ENCODE measurements around the gene IFT57.

Gene IFT57

DNA sequence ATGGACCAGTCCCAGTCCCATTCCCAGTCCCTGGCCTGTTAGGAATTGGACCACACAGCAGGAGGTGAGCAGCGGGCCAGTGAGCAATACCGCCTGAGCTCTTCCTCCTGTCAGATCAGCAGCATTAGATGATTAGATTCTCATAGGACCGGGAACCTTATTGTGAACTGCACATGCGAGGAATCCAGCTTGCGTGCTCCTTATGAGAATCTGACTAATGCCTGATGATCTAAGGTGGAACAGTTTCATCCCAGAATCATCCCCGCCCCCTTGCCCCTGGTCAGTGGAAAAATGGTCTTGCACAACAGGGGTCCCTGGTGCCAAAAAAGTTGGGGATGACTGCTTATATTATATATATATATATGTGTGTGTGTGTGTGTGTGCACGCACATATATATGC is 63.1 kb downstream of the IFT57 start:
- Histone ChIP-seq H3K36me3 (ENCODE audit: insufficient read depth, low read length) (no peaks in the 10 kb centered on the region), H3K79me2 (ENCODE audit: insufficient read depth, low read length) (no peaks in the 10 kb centered on the region), H4K20me1 (ENCODE audit: insufficient read depth, low read length, poor library complexity, severe bottlenecking) (no peaks in the 10 kb centered on the region), H3K4me3 (ENCODE audit: low read length, poor library complexity, severe bottlenecking) (no peak overlapping the region), H3F3A (ENCODE audit: low read depth) (no peaks in the 10 kb centered on the region), H3K27me3 (ENCODE audit: insufficient read depth, low read length, poor library complexity, severe bottlenecking) (no peaks in the 10 kb centered on the region), H2AFZ (ENCODE audit: low read length) (no peak overlapping the region), H3K4me1 (ENCODE audit: insufficient read depth, low read length, poor library complexity, severe bottlenecking) (peaks cover 3% of the 10 kb centered on the region), H3K9ac (ENCODE audit: low read depth, low read length, poor library complexity, severe bottlenecking) (no peak overlapping the region), H3K9me3 (ENCODE audit: insufficient read depth, low read depth, low read length) (no peaks in the 10 kb centered on the region), H3K9me2 (replicated peaks; ENCODE audit: low read depth, low read length) (no peaks in the 10 kb centered on the region), H3K4me2 (ENCODE audit: low read depth, low read length, poor library complexity, severe bottlenecking) (no peak overlapping the region)
- TF ChIP-seq EZH2phosphoT487 (IDR thresholded peaks at IDR 0.05; ENCODE audit: borderline replicate concordance), result no peak
- TF ChIP-seq, protein P1, sequence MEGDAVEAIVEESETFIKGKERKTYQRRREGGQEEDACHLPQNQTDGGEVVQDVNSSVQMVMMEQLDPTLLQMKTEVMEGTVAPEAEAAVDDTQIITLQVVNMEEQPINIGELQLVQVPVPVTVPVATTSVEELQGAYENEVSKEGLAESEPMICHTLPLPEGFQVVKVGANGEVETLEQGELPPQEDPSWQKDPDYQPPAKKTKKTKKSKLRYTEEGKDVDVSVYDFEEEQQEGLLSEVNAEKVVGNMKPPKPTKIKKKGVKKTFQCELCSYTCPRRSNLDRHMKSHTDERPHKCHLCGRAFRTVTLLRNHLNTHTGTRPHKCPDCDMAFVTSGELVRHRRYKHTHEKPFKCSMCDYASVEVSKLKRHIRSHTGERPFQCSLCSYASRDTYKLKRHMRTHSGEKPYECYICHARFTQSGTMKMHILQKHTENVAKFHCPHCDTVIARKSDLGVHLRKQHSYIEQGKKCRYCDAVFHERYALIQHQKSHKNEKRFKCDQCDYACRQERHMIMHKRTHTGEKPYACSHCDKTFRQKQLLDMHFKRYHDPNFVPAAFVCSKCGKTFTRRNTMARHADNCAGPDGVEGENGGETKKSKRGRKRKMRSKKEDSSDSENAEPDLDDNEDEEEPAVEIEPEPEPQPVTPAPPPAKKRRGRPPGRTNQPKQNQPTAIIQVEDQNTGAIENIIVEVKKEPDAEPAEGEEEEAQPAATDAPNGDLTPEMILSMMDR (conservative IDR thresholded peaks at IDR 0.05; ENCODE audit: low read length), result no peak

DNA sequence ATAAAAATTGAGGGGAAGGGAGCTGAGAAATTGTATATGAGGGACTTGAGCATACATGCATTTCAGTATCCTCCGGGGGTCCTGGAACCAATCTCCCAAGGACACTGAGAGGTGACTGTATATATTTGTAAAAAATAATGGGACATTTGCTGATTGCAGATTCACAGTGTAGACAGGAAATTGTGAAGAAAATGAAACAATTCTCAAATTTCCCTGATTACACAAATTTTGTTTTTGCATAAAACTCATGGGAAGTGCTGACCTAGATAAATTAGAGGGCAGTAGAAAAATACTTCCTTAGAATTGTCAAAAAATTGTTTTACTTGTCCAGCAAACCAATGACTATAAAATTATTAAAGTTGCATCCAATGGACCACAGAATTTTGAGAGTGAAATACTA is 64.0 kb downstream of the IFT57 start:
- H3K27me3 ChIP-seq (ENCODE audit: insufficient read depth, low read length, poor library complexity, severe bottlenecking), result no peaks in the 10 kb centered on the region
- no peaks in the 10 kb centered on the region for H3K79me2 ChIP-seq (ENCODE audit: insufficient read depth, low read length)
- no peaks in the 10 kb centered on the region for H3K36me3 ChIP-seq (ENCODE audit: insufficient read depth, low read length)
- H2AFZ ChIP-seq (ENCODE audit: low read length), result no peak overlapping the region
- no peaks in the 10 kb centered on the region for H3K9me3 ChIP-seq (ENCODE audit: insufficient read depth, low read depth, low read length)
- TF ChIP-seq, protein P1 (conservative IDR thresholded peaks at IDR 0.05; ENCODE audit: low read length), result no peak
- TF ChIP-seq EZH2phosphoT487 (IDR thresholded peaks at IDR 0.05; ENCODE audit: borderline replicate concordance), result no peak
- H3K9me2 ChIP-seq (replicated peaks; ENCODE audit: low read depth, low read length), result no peaks in the 10 kb centered on the region
- no peaks in the 10 kb centered on the region for H3F3A ChIP-seq (ENCODE audit: low read depth)
- H3K4me2 ChIP-seq (ENCODE audit: low read depth, low read length, poor library complexity, severe bottlenecking), result no peak overlapping the region
- no peak overlapping the region for H3K4me3 ChIP-seq (ENCODE audit: low read length, poor library complexity, severe bottlenecking)
- H4K20me1 ChIP-seq (ENCODE audit: insufficient read depth, low read length, poor library complexity, severe bottlenecking), result no peaks in the 10 kb centered on the region
- H3K9ac ChIP-seq (ENCODE audit: low read depth, low read length, poor library complexity, severe bottlenecking), result no peak overlapping the region
- peaks cover 3% of the 10 kb centered on the region for H3K4me1 ChIP-seq (ENCODE audit: insufficient read depth, low read length, poor library complexity, severe bottlenecking)

DNA sequence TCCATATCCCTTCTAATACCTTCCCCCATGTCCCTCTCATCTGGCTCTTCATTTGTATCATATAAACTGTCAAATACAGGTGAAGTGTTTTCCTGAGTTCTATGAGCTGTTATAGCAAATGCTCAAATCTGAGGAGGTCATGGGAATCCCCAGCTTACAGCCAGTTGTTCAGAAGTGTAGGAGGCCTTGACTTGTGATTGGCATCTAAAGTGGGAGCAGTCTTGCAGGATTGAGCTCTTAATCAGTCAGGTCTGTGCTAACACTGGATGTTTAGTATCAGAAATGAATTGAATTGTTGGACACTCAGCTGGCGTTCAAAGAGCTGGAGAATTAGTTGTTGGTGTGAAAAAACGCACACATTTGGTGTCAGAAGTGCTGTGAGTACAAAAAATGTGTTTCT is 65.0 kb downstream of the IFT57 start:
- H3K79me2 ChIP-seq (ENCODE audit: insufficient read depth, low read length), result no peaks in the 10 kb centered on the region
- H3K27me3 ChIP-seq (ENCODE audit: insufficient read depth, low read length, poor library complexity, severe bottlenecking), result no peaks in the 10 kb centered on the region
- H3F3A ChIP-seq (ENCODE audit: low read depth), result no peaks in the 10 kb centered on the region
- H3K9ac ChIP-seq (ENCODE audit: low read depth, low read length, poor library complexity, severe bottlenecking), result no peak overlapping the region
- no peaks in the 10 kb centered on the region for H3K9me2 ChIP-seq (replicated peaks; ENCODE audit: low read depth, low read length)
- H4K20me1 ChIP-seq (ENCODE audit: insufficient read depth, low read length, poor library complexity, severe bottlenecking), result no peaks in the 10 kb centered on the region
- no peak overlapping the region for H3K4me3 ChIP-seq (ENCODE audit: low read length, poor library complexity, severe bottlenecking)
- no peak overlapping the region for H3K4me2 ChIP-seq (ENCODE audit: low read depth, low read length, poor library complexity, severe bottlenecking)
- no peaks in the 10 kb centered on the region for H3K9me3 ChIP-seq (ENCODE audit: insufficient read depth, low read depth, low read length)
- H3K36me3 ChIP-seq (ENCODE audit: insufficient read depth, low read length), result no peaks in the 10 kb centered on the region
- TF ChIP-seq, protein P1 (conservative IDR thresholded peaks at IDR 0.05; ENCODE audit: low read length), result no peak
- TF ChIP-seq EZH2phosphoT487 (IDR thresholded peaks at IDR 0.05; ENCODE audit: borderline replicate concordance), result no peak
- no peak overlapping the region for H2AFZ ChIP-seq (ENCODE audit: low read length)
- H3K4me1 ChIP-seq (ENCODE audit: insufficient read depth, low read length, poor library complexity, severe bottlenecking), result peaks cover 3% of the 10 kb centered on the region
